ENCODE data around the gene TSSK3.

Gene TSSK3

DNA sequence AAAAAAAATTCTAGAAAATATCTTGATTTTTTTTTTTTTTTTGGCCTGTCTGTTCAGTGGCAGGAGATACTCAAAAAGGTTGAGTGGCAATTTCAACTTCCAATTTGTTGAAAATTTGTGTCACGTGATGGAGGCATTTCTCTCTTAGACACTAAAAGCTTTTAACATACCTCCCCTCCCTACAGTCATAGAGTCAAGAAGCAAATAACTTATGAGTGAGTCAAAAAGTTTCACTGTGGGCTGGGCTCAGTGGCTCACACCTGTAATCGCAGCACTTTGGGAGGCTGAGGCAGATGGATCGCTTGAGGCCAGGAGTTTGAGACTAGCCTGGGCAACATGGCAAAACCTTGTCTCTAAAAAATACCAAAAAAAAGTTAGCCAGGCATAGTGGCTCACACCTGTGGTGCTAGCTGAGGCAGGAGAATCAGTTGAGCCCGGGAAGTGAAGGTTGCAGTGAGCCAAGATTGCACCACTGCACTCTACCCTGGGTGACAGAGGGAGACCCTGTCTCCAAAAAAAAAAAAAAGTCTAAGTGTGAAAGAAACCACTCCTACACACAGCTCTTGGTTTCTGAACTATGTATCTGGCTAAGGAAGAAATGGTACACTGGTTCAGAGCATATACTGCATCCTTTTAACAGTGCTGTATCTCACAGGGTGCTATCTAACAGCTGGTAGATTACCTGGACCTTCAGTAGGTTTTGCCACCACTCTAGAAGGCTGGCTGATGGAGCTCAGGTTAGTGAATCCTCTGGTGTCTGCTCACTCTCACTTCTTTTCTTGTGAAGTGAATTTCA lies 43.5 kb downstream of the TSSK3 start:
- DNase-seq: no peak

DNA sequence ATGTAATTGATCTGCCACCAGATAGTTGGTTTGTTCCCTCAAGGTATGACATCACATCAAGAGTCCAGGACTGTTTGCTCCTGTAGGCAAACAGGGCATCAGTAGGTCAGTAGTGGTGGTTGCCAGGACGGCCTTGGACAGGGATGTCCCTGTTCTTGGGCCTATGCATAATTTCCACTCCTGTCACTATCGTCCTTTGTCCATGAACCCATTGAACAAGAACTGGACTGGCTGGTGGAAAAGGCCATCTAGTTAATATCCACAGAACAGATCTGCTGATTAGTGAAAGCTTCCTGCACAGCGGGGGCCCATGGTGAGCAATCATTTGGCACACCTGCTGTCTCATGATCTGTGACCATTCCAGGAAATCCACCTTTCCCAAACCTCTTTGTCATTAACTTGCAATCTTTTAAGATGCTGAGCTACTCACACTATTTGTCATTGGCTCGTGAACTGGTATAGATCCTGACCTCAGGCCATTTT lies 44.3 kb downstream of the TSSK3 start:
- DNase-seq: no peak

DNA sequence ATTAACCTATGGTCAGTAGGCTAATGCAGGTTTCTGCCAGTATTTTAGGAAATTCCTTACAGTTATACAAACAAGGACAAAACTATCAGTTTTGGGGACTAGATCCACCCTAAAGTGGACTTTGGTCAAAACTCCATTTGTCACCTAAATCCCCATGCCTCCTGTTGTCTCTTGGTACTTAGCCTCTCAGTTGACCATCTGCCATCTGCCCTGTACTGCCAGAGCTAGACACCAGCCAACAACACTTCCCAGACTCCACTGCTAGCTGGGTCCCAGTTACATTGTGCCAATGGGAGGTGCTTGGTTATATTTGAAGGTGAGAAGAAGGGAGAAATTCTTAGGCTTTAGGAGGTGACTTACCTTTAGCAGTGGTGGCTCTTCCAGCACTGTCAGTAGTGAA lies 48.9 kb downstream of the TSSK3 start:
- DNase-seq: no peak

- no peak for DNase-seq
Observed at GRCh38 chr1:32413507-32414185, 51.3 kb downstream of the TSSK3 start.
